ENCODE results near the gene PCAT6. TPM values are rescaled to one million over a fixed set of nuclear protein-coding genes. Genes with fewer than 3 reads are reported as not detected.
"Not testable (repeated sequence)": the region's sequence is repeated elsewhere in the genome, so short reads cannot be mapped to it uniquely, and the experiment has no call there.

PCAT6 gene
- total RNA-seq = under 1 TPM; 0.37 to 0.43 TPM

- Mint-ChIP-seq H3K27me3 (ENCODE audit: low read depth) (no peaks in the 10 kb centered on the region), H3K9me3 (no peaks in the 10 kb centered on the region), H3K4me3 (peak within 1 kb of the TSS; percentile 74), H3K4me1 (ENCODE audit: low read depth) (peaks cover 31% of the 10 kb centered on the region), H3K36me3 (ENCODE audit: low read depth) (peaks cover 4% of the 10 kb centered on the region), H3K27ac (no peak within 1 kb of the TSS)
- intact Hi-C loops (cut with micrococcal nuclease) = loop anchor here (2.0 to 10.0 kb wide), 2 partner anchors 158 to 1704 kb away; partner anchors contain the start of gene MDM4
- CTCF ChIA-PET = no interaction called here
- peak; percentile 90 for DNase-seq
Observed at GRCh38 chr1:202810615-202811295, at the start of gene PCAT6. Gene PCAT6 (plus strand): TSS chr1:202810954.

DNA sequence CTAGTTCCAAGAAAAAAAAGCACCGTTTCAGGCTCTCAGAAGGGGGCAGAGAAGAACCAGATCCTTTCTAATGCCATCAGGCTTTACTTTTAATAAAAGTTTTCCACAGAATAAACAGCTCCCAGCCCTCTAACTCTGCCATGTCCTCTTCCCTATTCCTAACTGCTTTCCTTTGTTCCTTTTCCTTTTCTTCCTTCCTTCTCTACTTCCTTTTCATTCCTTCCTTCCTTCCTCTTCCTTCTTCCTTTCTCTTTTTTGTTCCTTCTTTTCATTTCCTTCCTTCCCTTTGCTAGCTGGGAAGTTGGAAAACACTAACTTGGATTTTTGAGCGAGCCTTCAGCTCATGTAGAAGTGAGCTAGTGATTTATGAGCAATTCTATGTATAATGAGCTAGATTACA is 48.7 kb upstream of the PCAT6 start:
- no peak overlapping the region for H3K4me3 Mint-ChIP-seq
- DNase-seq = no peak
- no peaks in the 10 kb centered on the region for H3K27me3 Mint-ChIP-seq (ENCODE audit: low read depth)
- H3K9me3 Mint-ChIP-seq = no peaks in the 10 kb centered on the region
- peaks cover 4% of the 10 kb centered on the region for H3K36me3 Mint-ChIP-seq (ENCODE audit: low read depth)
- CTCF ChIA-PET = interaction anchor here (0.6 to 1.5 kb wide), 6 partner anchors 11 to 162 kb away, joined by 3 to 6 read pairs (median 4); no protein-coding TSS in a partner anchor
- H3K4me1 Mint-ChIP-seq (ENCODE audit: low read depth) = no peaks in the 10 kb centered on the region
- no peak overlapping the region for H3K27ac Mint-ChIP-seq
- intact Hi-C loops (cut with micrococcal nuclease) = no loop called here

DNA sequence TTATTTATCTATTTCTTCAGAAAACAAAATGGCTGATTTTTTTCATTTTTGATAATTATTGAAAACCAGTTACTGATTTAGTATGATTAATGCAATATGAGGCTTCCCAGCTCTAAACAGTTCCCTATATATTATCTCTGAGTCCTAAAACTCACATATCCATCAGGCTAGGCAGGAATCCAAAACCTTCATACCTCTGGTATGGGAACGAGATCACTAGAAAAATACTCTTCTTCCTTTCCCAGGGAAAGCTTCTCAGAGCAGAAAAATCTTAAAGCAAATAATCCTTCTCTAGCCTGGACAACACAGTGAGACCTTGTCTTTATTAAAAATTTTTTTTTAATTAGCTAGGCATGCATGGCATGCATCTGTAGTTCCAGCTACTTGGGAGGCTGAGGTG is 45.0 kb upstream of the PCAT6 start:
- CTCF ChIA-PET = no interaction called here
- H3K4me3 Mint-ChIP-seq = no peak overlapping the region

GRCh38 chr1:202770135-202770534 is 40.6 kb upstream of the PCAT6 start:
- CTCF ChIA-PET = interaction anchor here (0.6 kb wide), 1 partner anchor 200 kb away, joined by 3 read pairs; no protein-coding TSS in a partner anchor
- H3K36me3 Mint-ChIP-seq (ENCODE audit: low read depth) = peaks cover 14% of the 10 kb centered on the region

More for the DNA sequence above, 45.0 kb upstream of the PCAT6 start:
- DNase-seq = no peak
- Mint-ChIP-seq H3K4me1 (ENCODE audit: low read depth) (no peaks in the 10 kb centered on the region), H3K27me3 (ENCODE audit: low read depth) (no peaks in the 10 kb centered on the region), H3K27ac (no peak overlapping the region), H3K36me3 (ENCODE audit: low read depth) (peaks cover 9% of the 10 kb centered on the region), H3K9me3 (no peaks in the 10 kb centered on the region)
- intact Hi-C loops (cut with micrococcal nuclease) = no loop called here

GRCh38 chr1:202781180-202781579 is 29.6 kb upstream of the PCAT6 start:
- CTCF ChIA-PET = interaction anchor here (0.9 to 1.1 kb wide), 3 partner anchors 10 to 30 kb away, joined by 3 to 5 read pairs (median 3); no protein-coding TSS in a partner anchor
- no peaks in the 10 kb centered on the region for H3K9me3 Mint-ChIP-seq
- no peak for DNase-seq
- intact Hi-C loops (cut with micrococcal nuclease) = no loop called here
- no peak overlapping the region for H3K4me3 Mint-ChIP-seq
- peaks cover 21% of the 10 kb centered on the region for H3K4me1 Mint-ChIP-seq (ENCODE audit: low read depth)
- peaks cover 1% of the 10 kb centered on the region for H3K36me3 Mint-ChIP-seq (ENCODE audit: low read depth)
- H3K27me3 Mint-ChIP-seq (ENCODE audit: low read depth) = no peaks in the 10 kb centered on the region
- H3K27ac Mint-ChIP-seq = peak overlapping the region; percentile 16

More at GRCh38 chr1:202770135-202770534, 40.6 kb upstream of the PCAT6 start:
- no peak overlapping the region for H3K4me3 Mint-ChIP-seq
- H3K9me3 Mint-ChIP-seq = no peaks in the 10 kb centered on the region
- H3K27me3 Mint-ChIP-seq (ENCODE audit: low read depth) = no peaks in the 10 kb centered on the region
- no peaks in the 10 kb centered on the region for H3K4me1 Mint-ChIP-seq (ENCODE audit: low read depth)
- intact Hi-C loops (cut with micrococcal nuclease) = no loop called here
- H3K27ac Mint-ChIP-seq = no peak overlapping the region
- no peak for DNase-seq

DNA sequence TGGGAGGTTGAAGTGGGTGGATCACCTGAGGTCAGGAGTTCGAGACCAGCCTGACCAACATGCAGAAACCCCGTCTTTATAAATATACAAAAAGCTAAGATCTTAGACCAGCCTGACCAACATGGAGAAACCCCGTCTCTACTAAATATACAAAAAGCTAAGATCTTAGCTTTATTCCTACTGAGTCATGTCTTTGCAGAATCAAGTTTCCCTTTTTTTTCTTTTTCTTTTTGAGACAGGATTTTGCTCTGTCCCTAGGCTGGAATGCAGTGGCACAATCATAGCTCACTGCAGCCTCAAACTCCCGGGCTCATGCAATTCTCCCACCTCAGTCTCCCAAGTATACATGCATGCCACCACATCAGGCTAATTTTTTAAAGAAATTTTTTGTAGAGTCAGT is 23.9 kb upstream of the PCAT6 start:
- CTCF ChIA-PET = no interaction called here
- no peaks in the 10 kb centered on the region for H3K9me3 Mint-ChIP-seq
- H3K27me3 Mint-ChIP-seq (ENCODE audit: low read depth) = no peaks in the 10 kb centered on the region
- no peak overlapping the region for H3K4me3 Mint-ChIP-seq
- no peak for DNase-seq
- intact Hi-C loops (cut with micrococcal nuclease) = no loop called here
- no peak overlapping the region for H3K27ac Mint-ChIP-seq
- peaks cover 2% of the 10 kb centered on the region for H3K36me3 Mint-ChIP-seq (ENCODE audit: low read depth)
- H3K4me1 Mint-ChIP-seq (ENCODE audit: low read depth) = peaks cover 19% of the 10 kb centered on the region

DNA sequence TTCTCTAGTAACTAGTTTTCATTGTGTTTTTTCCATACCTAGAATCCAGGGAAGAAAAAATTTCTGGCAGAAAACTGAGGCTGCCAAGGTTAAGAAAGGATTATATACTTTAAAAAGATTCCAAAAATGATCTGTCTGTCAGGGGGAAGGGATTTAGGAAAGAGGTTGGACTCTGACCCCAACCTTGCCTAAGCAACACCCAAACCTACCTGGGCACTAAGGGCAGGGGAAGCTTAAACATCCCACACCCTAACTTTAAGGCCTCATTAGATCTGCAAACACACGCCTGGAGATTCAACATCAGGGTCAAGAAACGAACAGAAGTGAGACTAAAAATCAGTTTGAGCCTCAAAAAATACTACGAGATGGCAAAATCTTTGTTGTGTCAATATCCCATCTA is 22.0 kb upstream of the PCAT6 start:
- H3K27ac Mint-ChIP-seq = no peak overlapping the region
- no peak for DNase-seq
- no peaks in the 10 kb centered on the region for H3K9me3 Mint-ChIP-seq
- peaks cover 2% of the 10 kb centered on the region for H3K36me3 Mint-ChIP-seq (ENCODE audit: low read depth)
- H3K4me1 Mint-ChIP-seq (ENCODE audit: low read depth) = peaks cover 15% of the 10 kb centered on the region
- intact Hi-C loops (cut with micrococcal nuclease) = no loop called here
- CTCF ChIA-PET = no interaction called here
- no peaks in the 10 kb centered on the region for H3K27me3 Mint-ChIP-seq (ENCODE audit: low read depth)
- no peak overlapping the region for H3K4me3 Mint-ChIP-seq

GRCh38 chr1:202791077-202791747 is 19.5 kb upstream of the PCAT6 start:
- no peak overlapping the region for H3K4me3 Mint-ChIP-seq
- H3K36me3 Mint-ChIP-seq (ENCODE audit: low read depth) = peaks cover 2% of the 10 kb centered on the region
- H3K4me1 Mint-ChIP-seq (ENCODE audit: low read depth) = peaks cover 17% of the 10 kb centered on the region
- no peak for DNase-seq
- CTCF ChIA-PET = interaction anchor here (0.7 to 1.2 kb wide), 2 partner anchors 10 to 475 kb away, joined by 3 to 5 read pairs; no protein-coding TSS in a partner anchor
- intact Hi-C loops (cut with micrococcal nuclease) = no loop called here
- H3K9me3 Mint-ChIP-seq = no peaks in the 10 kb centered on the region
- no peaks in the 10 kb centered on the region for H3K27me3 Mint-ChIP-seq (ENCODE audit: low read depth)
- no peak overlapping the region for H3K27ac Mint-ChIP-seq

DNA sequence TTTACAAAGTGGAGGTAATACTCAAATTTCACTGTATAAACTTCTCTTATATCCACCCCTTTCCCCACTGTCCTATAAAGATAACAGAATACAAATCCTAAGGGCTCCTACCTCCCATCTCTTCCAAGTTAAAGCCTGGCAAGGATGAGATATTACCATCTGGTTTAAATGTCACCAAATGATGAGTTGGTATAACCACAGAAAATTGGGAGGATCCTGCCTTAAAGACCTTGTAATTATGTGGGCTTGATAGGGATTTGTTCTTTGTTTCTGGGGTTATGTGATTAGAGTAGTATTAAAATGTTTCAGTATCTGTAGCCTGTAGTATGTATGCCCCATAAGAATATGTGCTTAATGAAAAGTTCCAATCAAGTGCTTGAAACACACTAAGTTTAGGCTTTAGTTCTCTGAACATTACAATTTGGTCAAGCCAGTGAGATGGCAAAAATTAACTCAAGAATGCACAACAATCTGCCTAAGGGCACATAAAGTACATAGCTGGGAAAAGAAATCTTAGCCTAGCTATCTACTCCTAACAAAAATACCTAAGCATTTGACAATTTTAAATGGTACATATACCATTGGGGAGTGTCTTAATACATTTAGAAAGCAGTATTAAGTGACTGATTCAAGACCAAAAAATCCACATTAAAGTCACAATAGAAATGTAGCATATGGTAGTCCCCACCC is 16.6 kb upstream of the PCAT6 start:
- no peak for DNase-seq
- CTCF ChIA-PET = no interaction called here
- Mint-ChIP-seq H3K4me1 (ENCODE audit: low read depth) (peaks cover 24% of the 10 kb centered on the region), H3K36me3 (ENCODE audit: low read depth) (peaks cover 2% of the 10 kb centered on the region), H3K27ac (no peak overlapping the region), H3K27me3 (ENCODE audit: low read depth) (no peaks in the 10 kb centered on the region), H3K4me3 (no peak overlapping the region), H3K9me3 (no peaks in the 10 kb centered on the region)
- intact Hi-C loops (cut with micrococcal nuclease) = no loop called here

- H3K9me3 Mint-ChIP-seq; DNase-seq; H3K36me3 Mint-ChIP-seq (ENCODE audit: low read depth); CTCF ChIA-PET; H3K27me3 Mint-ChIP-seq (ENCODE audit: low read depth); intact Hi-C loops (cut with micrococcal nuclease); H3K27ac Mint-ChIP-seq; H3K4me3 Mint-ChIP-seq: not testable (repeated sequence)
- H3K4me1 Mint-ChIP-seq (ENCODE audit: low read depth) = peaks cover 22% of the 10 kb centered on the region
Observed at GRCh38 chr1:202794931-202795330, 15.8 kb upstream of the PCAT6 start.

DNA sequence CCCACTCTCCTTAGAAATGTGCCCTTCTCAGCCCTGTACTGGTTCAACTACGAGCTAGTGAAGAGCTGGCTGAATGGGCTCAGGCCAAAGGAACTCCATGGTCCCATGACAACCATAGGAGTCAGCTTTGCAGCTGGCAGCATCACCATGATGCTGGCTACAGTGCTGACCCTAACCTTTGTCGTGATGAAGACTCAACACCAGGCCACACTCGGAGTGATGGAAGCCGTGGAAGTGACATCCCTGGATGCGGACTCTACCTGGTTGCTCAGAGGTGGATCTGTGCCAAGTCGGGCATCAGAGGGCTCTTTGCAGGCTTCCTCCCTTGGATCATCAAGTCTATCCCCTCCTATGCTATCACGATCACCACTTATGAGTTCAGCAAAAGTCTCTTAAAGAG is 14.1 kb upstream of the PCAT6 start:
- Mint-ChIP-seq H3K9me3 (no peaks in the 10 kb centered on the region), H3K27ac (no peak overlapping the region), H3K4me1 (ENCODE audit: low read depth) (peaks cover 27% of the 10 kb centered on the region), H3K36me3 (ENCODE audit: low read depth) (peaks cover 8% of the 10 kb centered on the region), H3K4me3 (no peak overlapping the region), H3K27me3 (ENCODE audit: low read depth) (no peaks in the 10 kb centered on the region)
- DNase-seq = no peak
- CTCF ChIA-PET = no interaction called here
- intact Hi-C loops (cut with micrococcal nuclease) = no loop called here

- CTCF ChIA-PET = interaction anchor here (0.6 to 0.8 kb wide), 2 partner anchors 16 to 79 kb away, joined by 3 read pairs; no protein-coding TSS in a partner anchor
- no peaks in the 10 kb centered on the region for H3K27me3 Mint-ChIP-seq (ENCODE audit: low read depth)
- intact Hi-C loops (cut with micrococcal nuclease) = no loop called here
- H3K9me3 Mint-ChIP-seq = no peaks in the 10 kb centered on the region
- peaks cover 42% of the 10 kb centered on the region for H3K4me1 Mint-ChIP-seq (ENCODE audit: low read depth)
- peaks cover 8% of the 10 kb centered on the region for H3K36me3 Mint-ChIP-seq (ENCODE audit: low read depth)
- H3K27ac Mint-ChIP-seq = no peak overlapping the region
- no peak for DNase-seq
- no peak overlapping the region for H3K4me3 Mint-ChIP-seq
Observed at GRCh38 chr1:202798260-202798659, 12.5 kb upstream of the PCAT6 start.
